HG02763 (cell line): ENCODE data around the gene S100PBP.

Source experiments
- ATAC-seq: cut with Tn5 transposase; IDR thresholded peaks from one replicate; pipeline ENCODE4 v1.9.1; 2021; ENCODE audit warnings: mild to moderate bottlenecking, moderate library complexity; ENCODE audit not compliant: unreplicated experiment

Gene S100PBP

DNA sequence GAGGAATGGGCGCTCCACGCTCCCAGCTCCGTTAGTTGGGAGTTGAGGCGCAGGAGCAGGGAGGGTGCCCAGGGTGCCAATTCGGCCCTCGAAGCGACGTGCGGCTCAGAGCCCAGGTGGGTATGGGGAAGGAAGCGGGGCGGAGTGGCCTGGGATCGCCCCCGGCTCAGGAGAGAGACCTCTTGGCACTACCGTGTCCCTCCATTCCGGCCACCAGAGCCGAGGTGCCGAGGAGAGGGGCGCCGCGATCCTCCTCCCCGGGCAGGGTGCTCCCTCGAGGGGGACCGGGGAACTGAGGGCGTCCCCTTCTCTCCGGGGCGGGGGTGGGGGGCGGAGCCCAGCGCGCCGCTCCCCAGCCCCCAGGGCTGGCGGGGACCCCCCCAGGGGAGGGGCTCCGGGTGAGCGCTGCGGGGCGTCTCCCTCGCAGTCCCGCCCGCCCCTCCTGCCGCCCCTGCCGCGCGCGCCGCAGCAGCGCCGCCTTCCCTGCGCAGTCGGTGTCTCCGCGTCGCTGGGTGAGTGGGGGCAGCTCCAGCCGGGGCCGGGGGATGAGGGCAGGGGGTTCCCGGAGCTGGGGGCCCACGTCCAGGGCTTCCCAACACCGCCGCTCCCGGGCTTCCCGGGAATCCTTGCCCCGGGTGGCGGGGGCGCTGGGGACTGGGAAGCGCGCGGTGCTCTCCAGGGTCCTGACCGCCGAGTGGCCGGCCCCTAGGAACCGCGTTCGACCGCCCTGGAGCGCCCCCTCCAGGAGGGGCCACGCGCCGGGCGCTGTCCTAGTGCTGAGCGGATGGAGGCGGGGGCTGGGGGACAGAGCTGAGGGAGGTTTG is 68.8 kb downstream of the S100PBP start, which contains the start of gene HPCA:
TSS of gene HPCA (plus strand) at position 488 of the 824 bp plus-strand sequence. CDS start 2,408 bp downstream, outside the sequence.
- ATAC-seq = no peak

DNA sequence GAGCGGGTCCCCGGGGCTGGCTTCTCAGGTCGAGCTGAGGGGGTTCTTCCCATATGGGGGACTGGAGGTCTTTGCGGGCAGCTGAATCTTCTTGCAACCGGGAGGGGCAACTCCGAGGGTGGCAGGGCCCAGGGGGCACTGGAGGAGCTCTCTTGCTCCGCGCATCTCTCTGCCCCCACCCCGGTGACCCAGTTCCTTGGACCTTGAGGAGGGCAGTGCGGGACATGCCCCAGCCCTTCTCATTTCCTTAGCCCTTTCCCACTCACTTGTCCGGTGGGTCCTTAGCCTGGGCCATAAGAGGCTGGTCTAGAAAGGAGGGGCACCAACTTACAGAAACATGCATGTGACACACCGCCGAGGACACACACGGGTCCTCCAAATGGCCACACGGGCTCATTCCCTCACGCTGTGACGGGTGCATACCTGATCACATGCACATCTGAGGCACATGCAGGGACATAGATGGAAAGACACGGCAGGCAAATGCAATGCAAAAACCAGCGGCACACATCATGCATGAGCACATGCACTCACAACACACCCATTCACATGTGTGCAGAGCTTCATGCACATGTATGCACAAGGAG is 69.5 kb downstream of the S100PBP start:
- no peak for ATAC-seq

DNA sequence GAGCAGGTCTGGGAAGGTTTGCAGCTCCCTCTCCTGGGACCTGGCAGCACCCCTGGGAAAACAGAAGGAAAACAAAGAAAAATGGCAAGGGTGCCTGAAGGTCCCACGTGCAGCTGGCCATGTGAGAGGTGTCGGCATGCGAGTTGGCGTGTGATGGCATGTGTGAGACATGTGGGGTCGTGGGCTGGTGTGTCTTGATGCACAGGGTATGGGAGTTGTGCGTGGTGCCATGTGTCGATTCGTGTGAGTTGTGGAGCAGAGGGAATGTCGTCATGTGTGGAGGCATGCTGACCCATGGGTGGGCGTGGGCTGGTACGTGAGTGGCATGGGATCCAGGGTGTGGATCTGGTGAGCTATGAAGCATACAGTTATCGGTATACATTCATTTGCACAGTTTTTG is 70.2 kb downstream of the S100PBP start:
- no peak for ATAC-seq

DNA sequence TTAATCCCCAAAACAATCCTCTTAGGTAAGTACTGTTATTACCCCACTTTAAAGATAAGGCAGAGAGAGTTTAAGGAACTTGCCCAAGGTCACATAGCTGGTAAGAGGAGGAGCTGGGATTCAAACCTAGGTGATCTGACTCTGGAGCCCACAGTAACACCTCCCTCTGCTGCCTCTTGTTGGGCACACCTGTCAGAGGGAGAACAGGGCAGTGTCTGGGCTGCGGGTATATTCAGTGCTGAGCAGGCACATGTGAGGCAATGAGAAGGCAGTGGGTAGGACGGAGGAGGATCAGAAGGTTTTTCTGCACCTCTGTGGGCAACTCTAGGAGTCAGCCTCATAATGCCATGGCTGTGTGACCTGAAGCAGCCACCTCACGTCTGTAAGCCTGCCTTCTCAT is 70.7 kb downstream of the S100PBP start:
- ATAC-seq = no peak

DNA sequence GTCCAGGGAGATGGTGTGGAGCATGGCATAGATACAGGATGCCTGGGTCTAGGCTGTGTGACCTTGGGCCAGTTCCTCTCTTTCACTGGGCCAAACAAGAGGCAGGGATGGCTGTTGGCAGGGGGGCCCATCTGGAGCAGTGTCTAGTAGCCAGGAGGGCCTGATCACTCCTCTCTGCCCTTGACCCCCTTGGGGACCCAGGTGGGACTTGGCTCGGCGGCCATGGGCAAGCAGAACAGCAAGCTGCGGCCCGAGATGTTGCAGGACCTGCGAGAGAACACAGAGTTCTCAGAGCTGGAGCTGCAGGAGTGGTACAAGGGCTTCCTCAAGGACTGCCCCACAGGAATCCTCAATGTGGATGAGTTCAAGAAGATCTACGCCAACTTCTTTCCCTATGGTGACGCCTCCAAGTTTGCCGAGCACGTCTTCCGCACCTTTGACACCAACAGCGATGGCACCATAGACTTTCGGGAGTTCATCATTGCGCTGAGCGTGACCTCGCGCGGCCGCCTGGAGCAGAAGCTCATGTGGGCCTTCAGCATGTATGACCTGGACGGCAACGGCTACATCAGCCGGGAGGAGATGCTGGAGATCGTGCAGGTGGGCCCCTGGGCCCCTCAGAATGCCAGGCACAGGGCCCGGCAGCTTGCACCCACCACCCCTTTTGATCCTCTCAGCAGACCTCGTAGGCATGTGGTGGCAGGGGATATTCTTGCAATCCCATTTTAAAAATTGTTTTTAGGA is 71.4 kb downstream of the S100PBP start:
- no peak for ATAC-seq

DNA sequence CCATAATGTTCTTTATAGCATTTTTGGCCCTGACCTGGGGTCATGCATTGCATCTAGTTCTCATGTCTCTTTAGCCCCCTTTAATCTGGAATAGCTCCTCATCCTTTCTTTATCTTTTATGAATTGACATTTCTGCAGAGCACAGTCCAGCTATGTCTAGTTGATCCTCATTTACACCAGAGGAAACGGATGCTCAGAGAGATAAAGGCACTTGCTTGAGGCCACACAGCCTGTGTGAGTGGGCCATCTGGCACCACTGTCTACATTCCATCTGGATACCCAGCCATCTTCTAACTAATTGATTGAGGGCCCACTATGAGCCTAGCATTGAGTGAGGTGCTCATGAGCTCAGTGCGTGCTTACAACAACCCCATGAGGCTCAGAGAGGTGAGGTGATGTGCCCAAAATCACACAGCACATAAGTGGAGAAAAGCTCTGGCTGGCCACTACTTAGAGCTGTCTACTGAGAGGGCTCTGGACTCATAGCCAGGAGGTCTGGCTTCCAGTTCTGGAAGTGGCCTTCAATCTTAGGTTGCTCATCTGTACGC is 72.4 kb downstream of the S100PBP start:
- no peak for ATAC-seq

DNA sequence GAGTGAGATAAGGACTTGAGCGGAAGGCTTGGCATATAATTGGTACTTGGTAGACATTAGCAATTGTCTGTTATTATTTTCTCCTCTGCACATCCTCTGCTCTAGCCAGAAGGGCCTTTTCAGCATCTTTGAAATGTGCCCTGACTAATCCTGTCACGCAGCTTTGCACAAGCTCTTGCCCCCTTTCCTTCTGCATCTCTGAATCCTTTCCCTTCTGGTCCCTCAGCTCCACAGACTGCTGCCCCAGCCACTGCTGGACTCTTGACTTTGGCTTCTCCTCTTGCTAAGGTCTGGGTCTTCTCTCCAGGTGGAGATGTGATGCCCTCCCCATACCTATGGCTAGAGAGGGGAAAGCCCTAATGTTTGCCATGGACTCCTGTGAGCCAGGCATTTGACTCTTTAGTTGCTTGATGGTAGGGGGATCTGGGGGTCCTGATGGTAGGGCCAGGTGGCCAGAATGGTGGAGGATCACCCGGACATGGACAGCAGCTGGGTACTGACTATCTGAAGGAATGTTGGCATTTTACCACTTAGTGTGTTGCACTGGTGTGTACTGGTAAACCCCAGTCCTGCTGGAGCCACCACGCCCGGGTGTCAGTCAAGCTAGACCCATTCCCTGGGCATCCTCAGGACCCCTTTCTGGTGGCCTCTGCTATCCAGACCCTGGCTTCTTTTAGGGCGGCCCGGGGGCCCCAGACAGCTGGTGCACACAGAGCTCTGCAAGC is 73.2 kb downstream of the S100PBP start:
- no peak for ATAC-seq

DNA sequence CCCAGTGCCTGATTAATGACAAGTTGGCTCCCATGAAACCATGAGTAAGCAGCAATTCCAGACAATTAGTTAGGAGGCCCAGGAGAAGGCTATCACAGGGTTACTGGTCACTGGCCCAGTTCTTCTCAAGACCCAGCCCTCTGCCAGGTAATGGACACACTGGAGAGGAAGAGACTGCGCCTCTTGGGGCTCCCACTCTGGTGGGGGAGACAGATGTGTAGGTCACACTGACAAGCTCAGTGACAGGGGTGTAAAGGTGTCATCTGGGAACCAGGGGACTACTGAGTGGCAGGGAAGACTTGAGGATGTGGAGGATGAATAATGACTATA is 73.8 kb downstream of the S100PBP start:
- no peak for ATAC-seq

DNA sequence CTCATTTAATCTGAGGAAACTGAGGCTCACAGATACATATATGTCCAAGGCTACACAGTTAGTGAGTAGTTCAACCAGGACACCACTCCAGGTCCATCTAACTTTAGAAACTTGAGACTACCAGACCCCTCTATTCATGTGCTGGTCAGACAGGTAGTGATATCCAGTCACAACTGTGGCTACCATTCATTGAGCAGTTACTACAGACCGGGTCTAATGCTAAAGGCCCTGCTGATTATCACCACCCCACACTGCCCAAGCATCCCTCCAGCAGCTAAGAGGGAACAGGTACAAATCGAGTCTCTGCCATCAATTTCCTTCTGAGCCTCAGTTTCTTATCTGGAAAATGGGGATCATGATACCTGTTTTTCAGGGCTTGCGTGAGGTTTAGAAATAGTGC is 74.2 kb downstream of the S100PBP start:
- ATAC-seq = no peak

DNA sequence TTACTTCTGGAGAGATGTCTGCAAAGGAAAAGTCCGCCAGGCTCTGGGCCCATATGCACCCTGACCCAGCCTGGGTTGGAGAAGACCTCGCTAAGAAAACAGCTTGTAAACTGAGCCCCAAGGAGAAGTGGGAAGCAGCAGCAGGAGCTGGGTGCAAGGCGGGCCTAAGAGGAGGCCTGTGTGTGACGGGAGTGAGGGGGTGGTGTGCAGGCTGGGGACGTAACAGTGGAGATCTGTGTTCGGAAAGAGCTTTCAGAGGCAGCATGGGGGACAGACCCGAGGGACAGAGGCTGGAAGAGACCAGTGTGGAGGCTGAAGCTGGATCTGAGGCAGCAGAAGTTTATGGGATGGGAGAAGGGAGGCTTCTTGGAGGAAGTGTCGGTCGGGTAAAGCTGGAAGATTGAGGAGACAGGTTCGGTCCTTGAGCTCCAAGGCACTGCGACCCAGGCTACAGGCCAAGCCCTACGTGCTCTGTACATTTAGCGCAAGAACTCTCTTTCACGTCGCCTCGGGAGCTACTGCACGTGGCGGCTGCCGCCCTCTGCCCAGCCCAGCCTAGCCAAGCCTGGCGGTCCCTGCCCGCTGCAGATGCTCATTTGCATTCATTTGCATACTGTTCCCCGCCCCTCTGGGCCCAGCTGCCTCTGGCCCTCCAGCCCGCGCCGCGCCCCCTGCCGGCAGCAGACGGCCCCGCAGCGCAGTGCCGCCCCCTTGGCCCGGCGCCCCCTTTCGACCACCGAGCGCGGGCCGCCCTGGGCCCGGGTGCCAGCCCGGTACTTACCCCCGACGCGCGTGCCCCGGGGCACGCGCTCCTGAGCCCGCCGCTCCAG is 75.1 kb downstream of the S100PBP start:
- ATAC-seq = no peak

DNA sequence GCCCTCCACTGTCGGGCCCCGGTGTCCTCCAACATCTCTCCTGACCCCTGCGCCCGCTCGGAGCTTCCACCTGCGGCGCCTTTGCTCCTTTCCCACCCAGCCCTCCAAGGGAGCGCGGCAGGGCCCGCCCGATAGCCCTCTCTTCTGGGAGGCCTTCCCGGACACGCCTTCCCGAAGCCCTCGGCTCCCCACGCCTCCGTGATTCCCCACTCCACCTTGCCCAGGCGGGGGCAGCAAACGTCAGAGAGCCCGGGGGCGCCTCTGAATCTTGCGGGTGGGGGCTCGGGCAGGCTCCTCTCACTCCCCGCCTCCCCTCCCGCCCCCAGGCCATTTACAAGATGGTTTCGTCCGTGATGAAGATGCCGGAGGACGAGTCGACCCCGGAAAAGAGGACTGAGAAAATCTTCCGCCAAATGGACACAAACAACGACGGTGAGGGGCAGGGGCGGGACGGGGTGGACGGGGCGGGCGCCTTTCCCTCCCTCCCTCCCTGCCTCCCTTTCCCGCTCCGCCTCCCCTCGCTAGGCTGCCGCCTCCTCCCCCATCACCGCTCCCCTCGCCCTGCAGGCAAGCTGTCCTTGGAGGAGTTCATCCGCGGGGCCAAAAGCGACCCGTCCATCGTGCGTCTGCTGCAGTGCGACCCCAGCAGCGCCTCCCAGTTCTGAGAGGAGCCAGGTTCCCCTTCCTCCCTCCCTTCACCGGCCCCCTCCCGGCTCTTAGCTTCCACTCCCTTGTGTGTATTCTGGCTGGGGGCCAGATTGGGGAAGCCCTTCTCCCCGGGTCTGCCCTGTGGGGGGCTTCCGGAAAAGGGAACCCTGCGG is 76.0 kb downstream of the S100PBP start:
- ATAC-seq = no peak

DNA sequence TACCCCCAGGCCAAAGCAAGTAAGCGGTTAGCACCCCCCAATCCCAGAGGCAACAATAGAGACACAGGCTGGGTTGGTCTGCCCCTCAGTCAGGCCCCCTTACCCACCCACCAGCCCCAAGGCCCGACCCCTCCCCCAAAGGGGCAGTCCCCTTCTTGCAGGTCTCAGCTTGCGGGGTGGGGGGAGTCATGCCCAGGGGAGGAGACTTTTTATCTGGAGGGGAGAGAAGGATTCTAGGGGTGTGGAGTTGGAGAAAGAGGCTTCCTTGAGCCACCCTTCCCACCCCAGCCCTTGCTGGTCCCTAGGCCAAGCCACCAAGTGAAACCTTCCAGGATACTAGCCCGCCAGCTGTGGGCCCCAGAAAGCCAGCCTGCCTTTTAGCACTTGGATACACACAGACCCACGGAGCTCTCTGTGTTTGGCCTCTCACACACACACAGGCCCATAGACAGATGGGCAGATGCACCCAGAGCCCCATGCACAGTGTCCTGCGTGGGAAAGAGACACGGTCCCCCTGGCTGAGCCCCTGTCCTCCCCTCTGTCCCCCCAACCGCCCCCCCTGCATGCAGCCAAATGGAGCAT is 76.7 kb downstream of the S100PBP start:
- no peak for ATAC-seq

DNA sequence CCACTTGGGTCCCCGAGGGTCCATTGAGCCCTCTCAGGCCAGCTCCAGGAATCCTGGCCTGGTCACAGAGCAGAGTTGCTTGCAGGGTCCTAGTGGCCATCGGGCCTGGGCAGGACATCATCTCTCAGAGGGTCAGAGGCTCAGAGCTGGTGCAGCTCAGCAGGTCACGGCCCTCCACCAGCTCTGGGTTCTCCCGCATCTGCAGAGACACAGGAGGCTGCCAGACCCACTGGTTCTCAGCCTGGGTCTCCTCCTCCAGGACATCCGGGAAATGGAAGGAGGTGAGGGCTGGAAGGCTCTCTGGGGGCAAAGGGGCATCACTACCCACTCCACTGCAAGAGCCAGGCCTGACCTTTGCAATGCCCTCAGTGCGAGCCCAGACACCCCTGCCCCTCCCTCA is 77.2 kb downstream of the S100PBP start:
- no peak for ATAC-seq

DNA sequence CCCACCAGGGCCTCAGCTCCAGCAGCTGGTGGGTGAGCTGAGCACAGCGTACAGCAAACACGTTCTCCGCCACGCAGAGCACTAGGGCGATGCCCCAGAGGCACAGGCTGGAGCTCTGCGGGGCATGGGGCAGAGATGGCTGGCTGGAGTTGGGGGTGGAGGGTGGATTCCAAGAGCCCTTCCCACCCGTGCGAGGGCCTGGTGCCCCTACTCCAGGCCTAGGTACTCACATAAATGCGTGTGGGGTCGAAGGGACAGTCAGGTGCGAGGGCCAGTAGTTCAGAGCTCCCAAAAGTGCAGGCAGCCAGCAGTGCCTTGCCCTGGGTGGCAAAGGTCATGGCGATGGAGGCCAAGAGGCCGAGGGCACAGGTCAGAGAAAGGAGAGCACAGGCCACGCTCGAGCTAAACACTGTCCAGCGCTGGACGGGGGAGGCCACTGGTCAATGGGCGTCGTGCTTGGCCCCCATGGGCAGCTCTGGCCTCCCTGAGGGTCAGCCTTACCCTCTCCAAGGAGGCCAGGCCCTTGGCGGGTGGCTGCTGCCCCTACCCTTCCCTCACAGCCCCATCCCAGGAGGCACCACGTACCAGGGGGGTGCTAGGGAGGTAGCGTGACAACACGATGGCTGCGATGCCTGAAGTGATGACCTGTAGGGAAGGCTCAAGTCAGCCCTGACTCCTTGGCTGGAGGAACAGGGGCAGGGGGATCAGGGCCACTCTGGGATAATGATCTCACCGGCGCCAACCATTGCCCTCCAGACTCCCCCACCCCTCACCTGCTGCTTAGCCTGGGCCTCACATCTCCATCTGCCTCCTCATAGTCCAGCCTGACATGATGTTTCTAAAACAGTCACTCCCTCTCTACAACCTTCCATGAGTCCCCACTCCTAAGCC is 78.1 kb downstream of the S100PBP start:
- ATAC-seq = no peak

DNA sequence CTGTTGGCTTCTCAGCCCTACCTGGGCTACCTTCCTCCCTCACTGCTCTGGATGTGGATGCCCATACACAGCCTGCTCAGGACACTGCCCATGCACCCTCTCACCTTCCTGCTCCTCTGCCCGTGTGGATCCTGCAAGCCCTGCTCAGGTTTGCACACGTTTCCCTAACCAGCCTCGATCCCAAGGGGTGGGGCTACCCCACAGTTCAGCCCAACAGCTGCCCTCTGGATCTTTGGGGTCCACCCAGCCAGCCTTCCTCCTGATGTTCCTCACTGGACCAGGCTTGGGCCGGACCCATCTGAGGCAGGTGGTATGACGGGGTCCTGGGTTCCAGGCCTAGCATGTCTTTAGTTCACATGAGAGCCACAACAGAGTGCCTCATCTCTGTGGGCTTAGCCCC is 79.0 kb downstream of the S100PBP start:
- ATAC-seq = no peak

DNA sequence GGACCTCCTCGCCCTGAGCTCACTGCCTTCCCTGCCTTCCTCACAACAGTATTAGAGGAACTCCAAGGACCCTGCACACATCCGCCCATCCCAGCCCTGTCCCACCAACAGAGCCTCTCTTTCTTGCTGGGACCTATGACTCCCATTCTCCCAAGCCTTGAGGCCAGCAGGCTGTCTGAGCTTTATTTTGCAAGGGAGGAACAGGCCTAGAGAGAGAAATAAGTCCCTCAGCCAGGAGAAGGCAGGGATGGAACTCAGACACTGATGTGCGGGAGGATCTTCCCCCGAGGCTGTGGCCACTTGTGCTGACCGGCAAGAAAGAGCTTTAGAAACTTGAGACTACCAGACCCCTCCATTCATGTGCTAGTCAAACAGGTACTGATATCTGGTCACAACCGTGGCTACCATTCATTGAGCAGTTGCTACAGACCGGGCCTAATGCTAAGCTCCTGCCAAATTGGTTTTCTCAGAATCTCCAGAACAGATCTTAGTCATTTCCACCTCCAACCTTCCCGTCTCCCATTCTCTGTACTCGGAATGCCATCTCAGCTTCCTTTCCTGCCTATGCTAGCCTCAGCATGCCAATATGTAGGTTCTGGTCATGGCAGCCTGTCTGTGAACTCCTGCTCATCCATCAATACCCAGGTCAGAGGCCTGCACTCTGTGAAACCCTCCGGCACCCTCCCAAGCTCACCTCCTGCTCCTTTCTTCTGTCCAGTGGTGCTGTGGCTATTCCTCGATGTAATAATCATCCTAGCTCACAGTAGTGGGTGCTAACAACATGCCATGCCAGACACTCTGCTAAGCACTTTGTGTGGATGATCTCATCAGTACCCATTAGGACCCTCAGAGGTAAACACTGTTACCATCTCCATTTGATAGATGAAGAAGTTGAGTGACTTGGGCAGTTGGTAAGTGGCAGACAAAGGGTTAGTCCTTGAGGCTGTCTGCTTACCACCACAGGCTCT is 79.9 kb downstream of the S100PBP start:
- no peak for ATAC-seq

DNA sequence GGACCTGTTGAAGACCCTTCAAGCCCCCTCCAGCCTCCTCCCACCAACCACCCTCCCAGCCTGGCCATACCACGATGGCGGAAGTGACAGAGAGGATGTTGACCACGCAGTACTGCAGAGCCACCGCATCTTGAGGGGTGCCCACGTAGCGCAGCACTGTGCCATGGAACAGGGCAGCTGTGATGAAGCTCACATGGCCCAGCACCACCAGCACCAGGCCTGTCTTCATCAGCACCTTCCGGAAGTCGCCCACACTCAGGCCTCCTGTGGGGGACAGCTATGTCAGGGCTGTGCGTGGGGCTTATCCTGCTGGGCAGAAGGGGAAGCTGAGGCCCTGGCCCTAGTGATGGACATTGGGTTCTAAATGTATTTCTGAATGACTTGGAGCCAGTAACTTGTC is 80.6 kb downstream of the S100PBP start:
- ATAC-seq = no peak
